Body of pancreas (tissue), 4 donors: ENCODE data around the gene PANX1. TPM values are rescaled to one million over a fixed set of nuclear protein-coding genes. Genes with fewer than 3 reads are reported as not detected.

Source experiments
- ATAC-seq: fragments of 150-250 bp; one replicate; pipeline ENCODE4 v1.9.1; 2016
- DNase-seq, 4 donors: peaks; one replicate each; pipeline ENCODE4 v3.0.0-alpha.2; 2019
- H3K27ac ChIP-seq, 4 donors: fragments of 200-600 bp; sonication (generic); 1 replicate in 3 of 4; 2 replicates in 1 of 4; pipeline versions ENCODE4 v1.5.1 to v1.6.1; 2016 to 2019; ENCODE audit warnings: mild to moderate bottlenecking in 1 of 4, mixed read lengths in 1 of 4, moderate library complexity in 1 of 4
- H3K27me3 ChIP-seq, 2 donors: fragments of 200-600 bp; sonication (generic); one replicate each; pipeline ENCODE4 v1.6.0; 2016; ENCODE audit warnings: mild to moderate bottlenecking in 1 of 2
- H3K36me3 ChIP-seq, 2 donors: fragments of 200-600 bp; sonication (generic); replicated peaks in 1 of 2; 2 replicates each; pipeline ENCODE4 v1.5.1; 2016; ENCODE audit warnings: low read depth in 2 of 2; ENCODE audit not compliant: insufficient read depth in 1 of 2
- H3K4me1 ChIP-seq: fragments of 200-600 bp; sonication (generic); one replicate; pipeline ENCODE4 v1.6.0; 2016
- H3K4me3 ChIP-seq, 2 donors: fragments of 200-600 bp; sonication (generic); 1 replicate in 1 of 2; 2 replicates in 1 of 2; pipeline ENCODE4 v1.5.1; 2016 to 2019
- H3K9me3 ChIP-seq, 3 donors: fragments of 200-600 bp; sonication (generic); 1 replicate in 2 of 3; 2 replicates in 1 of 3; pipeline ENCODE4 v1.5.1; 2016
- POLR2A ChIP-seq, 3 donors: fragments of 450-650 bp; IDR thresholded peaks; one replicate each; pipeline ENCODE4 v1.6.1; 2016; ENCODE audit warnings: antibody characterized with exemption in 3 of 3, mild to moderate bottlenecking in 2 of 3
- WGBS, 2 donors: methylation state at CpG; one replicate each; pipeline ENCODE4 v1.1.5; 2017; 5-methylcytosine and 5-hydroxymethylcytosine counted together
- intact Hi-C: fragments of 100-400 bp; cut with DNase I; formaldehyde crosslinking; loops from one replicate; pipeline ENCODE4 v1.15.1; 2023
- total RNA-seq, 2 donors: library from RNA; depleted of rRNA; stranded (reverse); fragments of >200 nt; gene quantifications; one replicate each; pipeline ENCODE4 v1.1.0, GENCODE V29; 2016
- TF ChIP-seq, protein P1 (sequence below), 7 experiments: fragments of 450-650 bp in 4 of 7; fragments of 200-600 bp in 3 of 7; sonication (generic) in 3 of 7; IDR thresholded peaks; one replicate each; pipeline ENCODE4 v1.5.1; 2016 to 2019; ENCODE audit warnings: antibody characterized with exemption in 7 of 7

The PANX1 gene
- total RNA-seq, 2 donors from 2014 or later, result 8.6 to 14.2 TPM

DNA sequence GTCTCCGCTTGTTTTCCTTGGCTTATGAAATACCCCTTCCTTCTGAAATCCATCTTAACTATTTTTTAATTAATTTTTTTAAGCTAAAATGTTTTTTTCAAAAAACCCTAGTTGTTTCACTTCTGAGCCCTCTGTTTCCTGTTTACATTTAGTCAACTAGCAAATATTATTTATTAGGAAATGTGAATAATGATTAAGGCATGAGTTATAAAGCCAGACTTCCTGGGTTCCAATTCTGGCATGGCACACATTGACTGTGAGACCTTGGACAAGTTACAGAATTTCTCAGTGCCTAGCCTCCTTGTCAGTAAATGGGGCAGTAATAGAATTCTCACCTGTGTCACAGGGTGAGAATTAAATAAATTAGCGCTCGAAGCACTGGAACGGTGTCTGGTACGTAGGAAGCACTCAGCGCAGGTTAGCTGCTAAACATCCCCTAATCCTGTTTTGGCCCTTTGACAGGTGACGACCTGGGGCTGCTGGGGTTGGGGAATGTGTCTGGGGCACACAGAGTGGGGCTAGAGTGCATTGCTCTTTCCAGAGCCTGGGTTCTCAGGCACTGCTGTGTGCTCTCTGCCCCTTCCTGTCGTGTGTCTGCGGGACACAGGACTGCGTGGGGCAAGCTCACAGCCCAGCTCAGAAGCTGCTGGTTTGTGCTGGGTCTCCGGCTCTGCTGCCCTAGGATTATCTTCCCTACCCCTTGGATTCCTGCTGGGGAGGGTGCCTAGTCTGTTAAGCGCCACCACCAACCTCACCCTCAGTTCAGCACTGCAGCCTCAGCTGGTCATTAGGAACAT is 13.1 kb downstream of the PANX1 start:
- no peaks in the 10 kb centered on the region for H3K9me3 ChIP-seq
- DNase-seq, result no peak
- peaks cover 22% of the 10 kb centered on the region for H3K4me1 ChIP-seq
- H3K27ac ChIP-seq, result no peak overlapping the region
- no peak for TF ChIP-seq POLR2A (IDR thresholded peaks at IDR 0.05)
- TF ChIP-seq, protein P1, sequence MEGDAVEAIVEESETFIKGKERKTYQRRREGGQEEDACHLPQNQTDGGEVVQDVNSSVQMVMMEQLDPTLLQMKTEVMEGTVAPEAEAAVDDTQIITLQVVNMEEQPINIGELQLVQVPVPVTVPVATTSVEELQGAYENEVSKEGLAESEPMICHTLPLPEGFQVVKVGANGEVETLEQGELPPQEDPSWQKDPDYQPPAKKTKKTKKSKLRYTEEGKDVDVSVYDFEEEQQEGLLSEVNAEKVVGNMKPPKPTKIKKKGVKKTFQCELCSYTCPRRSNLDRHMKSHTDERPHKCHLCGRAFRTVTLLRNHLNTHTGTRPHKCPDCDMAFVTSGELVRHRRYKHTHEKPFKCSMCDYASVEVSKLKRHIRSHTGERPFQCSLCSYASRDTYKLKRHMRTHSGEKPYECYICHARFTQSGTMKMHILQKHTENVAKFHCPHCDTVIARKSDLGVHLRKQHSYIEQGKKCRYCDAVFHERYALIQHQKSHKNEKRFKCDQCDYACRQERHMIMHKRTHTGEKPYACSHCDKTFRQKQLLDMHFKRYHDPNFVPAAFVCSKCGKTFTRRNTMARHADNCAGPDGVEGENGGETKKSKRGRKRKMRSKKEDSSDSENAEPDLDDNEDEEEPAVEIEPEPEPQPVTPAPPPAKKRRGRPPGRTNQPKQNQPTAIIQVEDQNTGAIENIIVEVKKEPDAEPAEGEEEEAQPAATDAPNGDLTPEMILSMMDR (IDR thresholded peaks at IDR 0.05), result no peak
- 90 to 95% methylated on average over 10 to 12 of the region's 12 CpGs for WGBS, 2 donors
- ATAC-seq, result no peak
- H3K4me3 ChIP-seq, result no peak overlapping the region
- no peaks in the 10 kb centered on the region for H3K36me3 ChIP-seq
- intact Hi-C loops, result no loop called here
- H3K27me3 ChIP-seq, result no peaks in the 10 kb centered on the region

DNA sequence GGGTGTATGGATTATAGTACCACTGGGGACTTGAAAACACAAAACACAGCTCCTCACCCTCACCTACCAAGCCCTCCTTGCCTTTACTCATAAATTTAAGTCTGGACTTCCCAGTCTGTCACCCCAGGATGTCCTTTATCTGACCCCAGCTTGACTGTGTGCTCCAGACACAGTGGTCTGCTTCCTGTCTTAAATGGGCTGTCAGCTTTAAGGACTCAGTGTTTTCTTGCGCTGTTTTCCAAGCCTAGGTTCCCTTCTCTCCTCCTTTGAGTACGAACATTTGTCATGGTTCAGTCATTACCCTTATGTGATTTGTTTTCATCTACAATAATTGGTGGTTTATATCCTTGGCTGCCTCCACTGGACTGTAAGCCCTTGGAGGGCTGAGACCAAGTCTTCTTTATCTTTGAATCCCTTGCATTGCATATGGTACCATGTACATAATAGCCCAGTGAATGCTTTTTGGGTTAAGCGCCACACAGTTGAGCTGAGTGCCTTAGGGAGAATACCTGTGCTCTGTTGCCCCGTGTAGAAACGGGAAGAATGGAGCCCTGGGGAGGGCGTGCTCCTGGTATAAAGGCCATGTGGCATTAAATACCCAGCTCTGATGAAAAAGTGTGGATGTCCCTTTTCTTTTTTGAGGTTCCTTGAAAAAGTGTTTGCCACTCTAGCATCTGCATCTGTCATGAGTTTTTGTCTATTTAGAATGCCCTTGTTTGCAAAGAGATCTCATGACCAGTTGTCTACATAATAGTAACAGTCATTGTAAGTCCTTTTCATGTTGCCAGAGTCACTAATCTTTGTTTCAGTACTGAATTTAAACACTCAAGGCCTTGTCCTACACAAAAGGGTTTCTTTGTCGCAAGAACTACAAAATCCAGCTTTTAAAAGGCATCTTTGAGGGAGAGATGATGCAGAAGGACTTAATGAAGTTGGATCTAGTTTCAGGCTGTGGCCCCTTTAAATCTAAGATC is 14.0 kb downstream of the PANX1 start:
- H3K4me1 ChIP-seq, result peaks cover 22% of the 10 kb centered on the region
- no peak overlapping the region for H3K4me3 ChIP-seq
- intact Hi-C loops, result no loop called here
- no peaks in the 10 kb centered on the region for H3K27me3 ChIP-seq
- 92 to 96% methylated on average over 7 of the region's 7 CpGs for WGBS, 2 donors
- DNase-seq, result no peak
- no peaks in the 10 kb centered on the region for H3K36me3 ChIP-seq
- TF ChIP-seq POLR2A (IDR thresholded peaks at IDR 0.05), result no peak
- TF ChIP-seq, protein P1 (IDR thresholded peaks at IDR 0.05), result no peak
- ATAC-seq, result no peak
- H3K9me3 ChIP-seq, result no peaks in the 10 kb centered on the region
- no peak overlapping the region for H3K27ac ChIP-seq

DNA sequence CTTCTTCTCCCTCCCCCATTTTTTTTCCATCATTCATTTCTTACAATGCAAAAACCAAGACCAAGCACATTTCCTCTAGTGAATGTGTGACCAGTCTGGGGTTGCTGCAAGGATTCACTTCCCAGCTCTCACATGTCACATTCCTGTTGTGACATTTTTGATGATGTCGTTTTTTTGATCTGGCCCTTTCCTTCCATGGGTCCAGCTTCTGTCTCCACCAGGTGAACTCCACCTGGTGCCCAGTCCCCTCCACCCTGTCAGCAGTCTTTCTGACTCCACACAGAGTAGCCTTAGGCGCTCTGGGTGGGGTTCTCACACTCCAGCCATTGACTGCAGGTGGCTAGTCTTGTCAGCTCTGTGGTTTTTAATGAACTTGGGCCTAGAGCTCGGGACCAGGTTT is 15.6 kb downstream of the PANX1 start:
- Histone ChIP-seq H3K4me3 (no peak overlapping the region), H3K27me3 (no peaks in the 10 kb centered on the region), H3K36me3 (no peaks in the 10 kb centered on the region), H3K9me3 (no peaks in the 10 kb centered on the region), H3K27ac (no peak overlapping the region), H3K4me1 (peaks cover 26% of the 10 kb centered on the region)
- TF ChIP-seq POLR2A (IDR thresholded peaks at IDR 0.05), result no peak
- TF ChIP-seq, protein P1 (IDR thresholded peaks at IDR 0.05), result no peak
- intact Hi-C loops, result no loop called here
- ATAC-seq (no peak), DNase-seq (no peak)
- 85 to 93% methylated on average over 3 of the region's 3 CpGs for WGBS, 2 donors

DNA sequence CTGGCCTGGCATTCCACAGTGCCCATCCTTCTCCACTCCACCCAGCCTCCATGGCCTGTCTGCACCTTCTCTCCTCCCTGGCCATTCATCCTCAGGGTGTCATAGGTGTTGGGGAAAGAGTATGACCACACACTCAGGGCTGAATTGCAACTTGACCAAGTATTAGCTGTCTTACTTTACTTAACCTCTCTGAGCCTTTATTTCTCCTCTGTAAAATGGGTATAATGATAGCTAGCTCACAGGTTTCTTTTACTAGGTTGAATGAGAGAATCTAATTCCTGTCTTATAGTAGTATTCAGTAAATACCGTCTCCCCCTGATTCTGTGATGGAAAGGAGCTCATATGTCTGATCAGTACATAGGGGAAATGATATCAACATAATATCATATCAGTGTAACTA is 16.0 kb downstream of the PANX1 start:
- Histone ChIP-seq H3K9me3 (no peaks in the 10 kb centered on the region), H3K27ac (no peak overlapping the region), H3K4me3 (no peak overlapping the region), H3K4me1 (peaks cover 28% of the 10 kb centered on the region), H3K36me3 (no peaks in the 10 kb centered on the region), H3K27me3 (no peaks in the 10 kb centered on the region)
- ATAC-seq, result no peak
- DNase-seq, result no peak
- TF ChIP-seq POLR2A (IDR thresholded peaks at IDR 0.05), result no peak
- TF ChIP-seq, protein P1 (IDR thresholded peaks at IDR 0.05), result no peak
- 96 to 100% methylated on average over 1 of the region's 1 CpG for WGBS, 2 donors
- intact Hi-C loops, result no loop called here
